Neural cell (in vitro differentiated cells): ENCODE data around the gene NPAS2. TPM values are rescaled to one million over a fixed set of nuclear protein-coding genes. Genes with fewer than 3 reads are reported as not detected.

Experiments used
- H2AFZ ChIP-seq: fragments of 200-600, 300-800 bp; sonication (generic), shearing (Covaris generic); 2 replicates; pipeline ENCODE4 v1.6.0; 2014; ENCODE audit warnings: low read depth, mild to moderate bottlenecking, antibody characterized with exemption, low read length, moderate library complexity
- H3F3A ChIP-seq: fragments of 200-600 bp; shearing (Covaris generic); 2 replicates; pipeline ENCODE4 v1.6.1; 2016; ENCODE audit warnings: mild to moderate bottlenecking, moderate library complexity, mixed read lengths, antibody characterized with exemption, low read length; ENCODE audit not compliant: insufficient read depth, poor library complexity, severe bottlenecking
- H3K27ac ChIP-seq: fragments of 200-600, 300-800 bp; sonication (generic), shearing (Covaris generic); 2 replicates; pipeline ENCODE4 v1.5.1; 2014; ENCODE audit warnings: mild to moderate bottlenecking, low read length, moderate library complexity
- H3K27me3 ChIP-seq: fragments of 300-800, 200-600 bp; sonication (generic), shearing (Covaris generic); 2 replicates; pipeline ENCODE4 v1.6.0; 2014; ENCODE audit warnings: mild to moderate bottlenecking, low read depth, low read length, moderate library complexity; ENCODE audit not compliant: insufficient read depth
- H3K36me3 ChIP-seq: fragments of 300-800, 200-600 bp; sonication (generic), shearing (Covaris generic); 2 replicates; pipeline ENCODE4 v1.5.1; 2014; ENCODE audit warnings: mild to moderate bottlenecking, antibody characterized with exemption, low read length, moderate library complexity; ENCODE audit not compliant: insufficient read depth
- H3K4me2 ChIP-seq: fragments of 300-800, 200-600 bp; sonication (generic), shearing (Covaris generic); 2 replicates; pipeline ENCODE4 v1.6.0; 2014; ENCODE audit warnings: mild to moderate bottlenecking, low read length
- H3K4me3 ChIP-seq: fragments of 300-800, 200-600 bp; sonication (generic), shearing (Covaris generic); 2 replicates; pipeline ENCODE4 v1.5.1; 2014; ENCODE audit warnings: mild to moderate bottlenecking, low read length, moderate library complexity
- H3K79me2 ChIP-seq: fragments of 200-600 bp; shearing (Covaris generic); replicated peaks from 2 replicates; pipeline ENCODE4 v1.6.0; 2014; ENCODE audit warnings: mild to moderate bottlenecking, low read length, moderate library complexity; ENCODE audit not compliant: insufficient read depth
- H3K9ac ChIP-seq: fragments of 300-800, 200-600 bp; sonication (generic), shearing (Covaris generic); 2 replicates; pipeline ENCODE4 v1.6.1; 2016; ENCODE audit warnings: mild to moderate bottlenecking, low read length, mixed read lengths
- H3K9me2 ChIP-seq: fragments of 200-600 bp; shearing (Covaris generic); 2 replicates; pipeline ENCODE4 v1.6.1; 2016; ENCODE audit warnings: mild to moderate bottlenecking, low read length, mixed read lengths; ENCODE audit not compliant: insufficient read depth
- H3K9me3 ChIP-seq: fragments of 200-600, 300-800 bp; sonication (generic), shearing (Covaris generic); 2 replicates; pipeline ENCODE4 v1.6.1; 2016; ENCODE audit warnings: mild to moderate bottlenecking, mixed run types, low read length, moderate library complexity, mixed read lengths
- H4K20me1 ChIP-seq: fragments of 200-600 bp; shearing (Covaris generic); 2 replicates; pipeline ENCODE4 v1.6.1; 2016; ENCODE audit warnings: mild to moderate bottlenecking, mixed run types; ENCODE audit not compliant: insufficient read depth
- CTCF ChIP-seq: fragments of 450-650 bp; IDR thresholded peaks from 2 replicates; pipeline ENCODE4 v1.5.1; 2014; ENCODE audit warnings: antibody characterized with exemption, mild to moderate bottlenecking, moderate library complexity; ENCODE audit not compliant: poor library complexity, severe bottlenecking
- EP300 ChIP-seq: fragments of 450-650 bp; conservative IDR thresholded peaks from 2 replicates; pipeline ENCODE4 v1.6.1; 2014; ENCODE audit warnings: antibody characterized with exemption, mild to moderate bottlenecking, moderate library complexity; ENCODE audit not compliant: poor library complexity, severe bottlenecking
- EZH2 ChIP-seq: fragments of 200-600, 300-800 bp; shearing (Covaris generic), sonication (generic); IDR thresholded peaks from 2 replicates; pipeline ENCODE4 v1.6.1; 2014; ENCODE audit warnings: antibody characterized with exemption, low read length, borderline replicate concordance, mild to moderate bottlenecking; ENCODE audit not compliant: insufficient read depth, poor library complexity, severe bottlenecking
- MXI1 ChIP-seq: fragments of 450-650 bp; conservative IDR thresholded peaks from 2 replicates; pipeline ENCODE4 v1.6.1; 2014; ENCODE audit warnings: antibody characterized with exemption, mild to moderate bottlenecking; ENCODE audit not compliant: poor library complexity, severe bottlenecking
- POLR2AphosphoS5 ChIP-seq: IDR thresholded peaks from 2 replicates; pipeline ENCODE4 v1.6.1; 2012
- RAD21 ChIP-seq: fragments of 450-650 bp; conservative IDR thresholded peaks from 2 replicates; pipeline ENCODE4 v1.6.1; 2014; ENCODE audit warnings: antibody characterized with exemption, mild to moderate bottlenecking, moderate library complexity
- REST ChIP-seq: IDR thresholded peaks from 2 replicates; pipeline ENCODE4 v1.6.1; 2012; ENCODE audit warnings: borderline replicate concordance
- SMC3 ChIP-seq: fragments of 450-650 bp; conservative IDR thresholded peaks from 2 replicates; pipeline ENCODE4 v1.6.1; 2014; ENCODE audit warnings: antibody characterized with exemption, mild to moderate bottlenecking, moderate library complexity; ENCODE audit not compliant: poor library complexity
- TAF1 ChIP-seq: IDR thresholded peaks from 2 replicates; pipeline ENCODE4 v1.6.1; 2012; ENCODE audit warnings: low read depth
- polyA plus RNA-seq: library from polyadenylated mRNA; depleted of rRNA; stranded (reverse); fragments of >200 nt; gene quantifications from 2 replicates; pipeline ENCODE4 v1.2.3, GENCODE V29; 2014

Gene NPAS2
- polyA plus RNA-seq, 1 donor from 2014 or later = 2.1 TPM

- H3K36me3 ChIP-seq = no peaks in the 10 kb centered on the region
- no peaks in the 10 kb centered on the region for H3K9me2 ChIP-seq
- peak; percentile 23 for TF ChIP-seq MXI1
- TF ChIP-seq SMC3 = peak; percentile 30
- TF ChIP-seq EZH2 = no peak
- peak; percentile 49 for TF ChIP-seq CTCF
- no peak for TF ChIP-seq POLR2AphosphoS5
- no peak for TF ChIP-seq REST
- TF ChIP-seq RAD21 = no peak
- no peak for TF ChIP-seq EP300
- no peak for TF ChIP-seq TAF1
- H3K4me3 ChIP-seq = peak overlapping the region; percentile 80
- H3K79me2 ChIP-seq = no peaks in the 10 kb centered on the region
- peak overlapping the region; percentile 92 for H3K4me2 ChIP-seq
- H2AFZ ChIP-seq = no peak overlapping the region
- peaks cover 6% of the 10 kb centered on the region for H3F3A ChIP-seq
- peak overlapping the region; percentile 3 for H3K27ac ChIP-seq
- H3K9ac ChIP-seq = peak overlapping the region; percentile 64
- peaks cover 46% of the 10 kb centered on the region for H3K27me3 ChIP-seq
- no peaks in the 10 kb centered on the region for H3K9me3 ChIP-seq
- no peaks in the 10 kb centered on the region for H4K20me1 ChIP-seq
Observed at GRCh38 chr2:100818606-100819369, 1.2 kb upstream of the NPAS2 start.

GRCh38 chr2:100820273-100820522, 259 bp downstream of the NPAS2 start:
- no peaks in the 10 kb centered on the region for H3K36me3 ChIP-seq
- H4K20me1 ChIP-seq = no peaks in the 10 kb centered on the region
- peaks cover 46% of the 10 kb centered on the region for H3K27me3 ChIP-seq
- TF ChIP-seq RAD21 (no peak), POLR2AphosphoS5 (no peak), CTCF (peak; percentile 36), MXI1 (no peak), TAF1 (no peak), EP300 (no peak), REST (no peak)
- no peaks in the 10 kb centered on the region for H3K79me2 ChIP-seq
- H3K27ac ChIP-seq = no peak overlapping the region
- no peaks in the 10 kb centered on the region for H3K9me2 ChIP-seq
- peak overlapping the region; percentile 27 for H2AFZ ChIP-seq
- no peak overlapping the region for H3K4me2 ChIP-seq
- peaks cover 6% of the 10 kb centered on the region for H3F3A ChIP-seq
- H3K9ac ChIP-seq = peak overlapping the region; percentile 73
- H3K4me3 ChIP-seq = peak overlapping the region; percentile 91
- H3K9me3 ChIP-seq = no peaks in the 10 kb centered on the region
